ENCODE results near the gene THRB. TPM values are rescaled to one million over a fixed set of nuclear protein-coding genes. Genes with fewer than 3 reads are reported as not detected.

The THRB gene
- total and polyA plus RNA-seq, 11 donors, result 4.8 to 28.5 (median 21.0) TPM

GRCh38 chr3:24457719-24458118 is 36.9 kb downstream of the THRB start:
- Histone ChIP-seq H3K27ac (no peak overlapping the region), H3K9me3 (no peaks in the 10 kb centered on the region), H3K4me1 (peaks cover 0 to 24% (median 7%) of the 10 kb centered on the region in 12 donors), H3K36me3 (no peaks in the 10 kb centered on the region), H3K27me3 (no peaks in the 10 kb centered on the region), H3K4me3 (no peak overlapping the region)
- no peak for ATAC-seq
- WGBS, 4 donors, result 68 to 85% (median 82%) methylated on average over 2 of the region's 2 CpGs
- intact Hi-C loops (cut with DNase I), result loop anchor here in 1 of 10 donors (2.0 kb wide), 1 partner anchor 19 kb away; no protein-coding TSS in a partner anchor
- DNase-seq, result no peak
- TF ChIP-seq CTCF (IDR thresholded peaks at IDR 0.05) (no peak), POLR2A (IDR thresholded peaks at IDR 0.05) (no peak)

GRCh38 chr3:24454856-24455255 is 39.8 kb downstream of the THRB start:
- no peak for TF ChIP-seq CTCF (IDR thresholded peaks at IDR 0.05)
- TF ChIP-seq POLR2A (IDR thresholded peaks at IDR 0.05), result no peak
- Histone ChIP-seq H3K27me3 (no peaks in the 10 kb centered on the region), H3K4me1 (peaks cover 0 to 25% (median 3%) of the 10 kb centered on the region in 12 donors), H3K36me3 (no peaks in the 10 kb centered on the region), H3K27ac (no peak overlapping the region), H3K4me3 (no peak overlapping the region), H3K9me3 (no peaks in the 10 kb centered on the region)
- WGBS, 4 donors, result 65 to 82% (median 72%) methylated on average over 3 of the region's 3 CpGs
- no peak for DNase-seq
- no peak for ATAC-seq
- intact Hi-C loops (cut with DNase I), result loop anchor here in 1 of 10 donors (5.0 kb wide), 1 partner anchor 37 kb away; the partner anchor contains the start of gene THRB

GRCh38 chr3:24454393-24454792 is 40.3 kb downstream of the THRB start:
- H3K27me3 ChIP-seq, result no peaks in the 10 kb centered on the region
- H3K36me3 ChIP-seq, result no peaks in the 10 kb centered on the region
- H3K9me3 ChIP-seq, result no peaks in the 10 kb centered on the region
- H3K27ac ChIP-seq, result no peak overlapping the region
- no peak overlapping the region for H3K4me3 ChIP-seq
- no peak for DNase-seq
- intact Hi-C loops (cut with DNase I), result loop anchor here in 1 of 10 donors (5.0 kb wide), 1 partner anchor 38 kb away; the partner anchor contains the start of gene THRB
- no peak for ATAC-seq
- peaks cover 0 to 25% (median 3%) of the 10 kb centered on the region in 12 donors for H3K4me1 ChIP-seq
- no peak for TF ChIP-seq CTCF (IDR thresholded peaks at IDR 0.05)
- TF ChIP-seq POLR2A (IDR thresholded peaks at IDR 0.05), result no peak

- peak in 3 of 4 donors; percentile 12 to 38 (median 28) for ATAC-seq
- H3K36me3 ChIP-seq, result no peaks in the 10 kb centered on the region
- H3K4me3 ChIP-seq, result no peak overlapping the region
- WGBS, 4 donors, result 82 to 88% (median 85%) methylated on average over 7 of the region's 7 CpGs
- H3K4me1 ChIP-seq, result peaks cover 0 to 29% (median 8%) of the 10 kb centered on the region in 12 donors
- no peaks in the 10 kb centered on the region for H3K27me3 ChIP-seq
- H3K9me3 ChIP-seq, result no peaks in the 10 kb centered on the region
- no peak for DNase-seq
- H3K27ac ChIP-seq, result no peak overlapping the region
- TF ChIP-seq POLR2A (IDR thresholded peaks at IDR 0.05) (no peak), CTCF (IDR thresholded peaks at IDR 0.05) (no peak)
- intact Hi-C loops (cut with DNase I), result loop anchor here in 1 of 10 donors (5.0 kb wide), 1 partner anchor 41 kb away; the partner anchor contains the start of gene THRB
Observed at GRCh38 chr3:24451461-24452099, 43.1 kb downstream of the THRB start.

All from heart left ventricle (tissue), 16 donors.